DOHH2 (cell line): Measurements from ENCODE around the gene TRIM67.

ENCODE experiments used
- H3F3A ChIP-seq: fragments of 200-600 bp; sonication (generic), shearing (Covaris generic); 2 replicates; pipeline ENCODE4 v1.6.0; 2016; ENCODE audit warnings: antibody characterized with exemption, mild to moderate bottlenecking; ENCODE audit not compliant: control insufficient read depth, insufficient read depth
- H3K27ac ChIP-seq: fragments of 200-600 bp; sonication (generic); 2 replicates; pipeline ENCODE4 v1.5.1; 2014; ENCODE audit warnings: low read depth, mild to moderate bottlenecking, low read length, moderate library complexity
- H3K27me3 ChIP-seq: fragments of 200-600 bp; sonication (generic); 2 replicates; pipeline ENCODE4 v1.6.1; 2014; ENCODE audit warnings: mild to moderate bottlenecking, low read length, mixed read lengths; ENCODE audit not compliant: control insufficient read depth
- H3K36me3 ChIP-seq: fragments of 200-600 bp; sonication (generic); 2 replicates; pipeline ENCODE4 v1.6.1; 2014; ENCODE audit warnings: mild to moderate bottlenecking, low read length, moderate library complexity, mixed read lengths; ENCODE audit not compliant: control insufficient read depth
- H3K4me1 ChIP-seq: fragments of 200-600 bp; sonication (generic); 2 replicates; pipeline ENCODE4 v1.6.1; 2014; ENCODE audit warnings: mild to moderate bottlenecking, low read length, mixed read lengths; ENCODE audit not compliant: control insufficient read depth
- H3K4me2 ChIP-seq: fragments of 200-600 bp; sonication (generic); 2 replicates; pipeline ENCODE4 v1.6.0; 2014; ENCODE audit warnings: mild to moderate bottlenecking, low read length, moderate library complexity
- H3K4me3 ChIP-seq: fragments of 200-600 bp; sonication (generic); 2 replicates; pipeline ENCODE4 v1.5.1; 2014; ENCODE audit warnings: mild to moderate bottlenecking, low read length, mixed read lengths
- H3K79me2 ChIP-seq: fragments of 200-600 bp; sonication (generic); 2 replicates; pipeline ENCODE4 v1.6.1; 2014; ENCODE audit warnings: mild to moderate bottlenecking, low read length, mixed read lengths; ENCODE audit not compliant: control insufficient read depth
- H3K9me2 ChIP-seq: fragments of 200-600 bp; sonication (generic); replicated peaks from 2 replicates; pipeline ENCODE4 v1.6.1; 2014; ENCODE audit warnings: mild to moderate bottlenecking, low read length, mixed read lengths; ENCODE audit not compliant: control insufficient read depth
- H3K9me3 ChIP-seq: fragments of 200-600 bp; sonication (generic); 2 replicates; pipeline ENCODE4 v1.6.1; 2014; ENCODE audit warnings: antibody characterized with exemption, low read length, mixed read lengths; ENCODE audit not compliant: control insufficient read depth, insufficient read depth
- H4K20me1 ChIP-seq: fragments of 200-600 bp; sonication (generic); 2 replicates; pipeline ENCODE4 v1.6.0; 2014; ENCODE audit warnings: low read depth, mild to moderate bottlenecking, antibody characterized with exemption, low read length, moderate library complexity; ENCODE audit not compliant: control insufficient read depth, insufficient read depth
- CTCF ChIP-seq: fragments of 200-600 bp; sonication (generic); IDR thresholded peaks from one replicate; pipeline ENCODE4 v1.5.1; 2014; ENCODE audit warnings: antibody characterized with exemption, mild to moderate bottlenecking, low read depth, low read length; ENCODE audit not compliant: poor library complexity, severe bottlenecking
- EZH2phosphoT487 ChIP-seq: fragments of 200-600 bp; sonication (generic); IDR thresholded peaks from 2 replicates; pipeline ENCODE4 v1.6.1; 2017; ENCODE audit warnings: borderline replicate concordance, mild to moderate bottlenecking, antibody characterized with exemption, low read length, moderate library complexity, mixed read lengths

The TRIM67 gene

DNA sequence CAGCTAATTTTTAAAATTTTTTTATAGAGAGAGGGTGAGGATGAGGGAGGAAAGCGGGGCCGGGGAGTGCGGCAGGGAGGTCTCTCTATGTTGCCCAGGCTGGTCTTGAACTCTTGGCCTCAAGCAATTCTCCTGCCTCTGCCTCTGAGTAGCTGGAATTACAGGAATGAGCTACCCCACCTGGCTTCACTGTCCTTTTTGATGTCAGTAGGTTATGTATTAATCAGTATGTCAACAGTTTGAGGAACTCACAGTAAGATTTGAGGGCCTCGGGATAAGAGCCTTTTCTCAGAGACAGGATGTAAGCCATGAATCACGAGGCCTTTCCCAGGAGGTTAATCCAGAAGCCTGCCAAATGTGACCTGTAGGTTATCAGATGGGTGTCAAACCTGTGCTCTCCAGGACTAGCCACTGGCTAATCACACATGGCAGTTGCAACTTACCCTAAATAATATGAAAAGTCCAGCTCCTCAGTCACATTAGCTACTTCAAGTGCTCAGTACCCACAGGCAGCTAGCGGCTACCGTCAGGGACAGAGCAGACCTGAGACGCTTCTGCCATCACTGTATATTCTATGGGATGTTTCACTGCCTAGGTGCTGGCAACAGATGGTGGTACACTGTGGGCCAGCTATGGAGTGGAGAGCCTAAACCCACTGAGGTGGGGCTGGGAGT lies 33.1 kb downstream of the TRIM67 start:
- H3F3A ChIP-seq = no peaks in the 10 kb centered on the region
- no peak overlapping the region for H3K4me2 ChIP-seq

GRCh38 chr1:231196307-231196706 lies 34.4 kb downstream of the TRIM67 start:
- H3K4me2 ChIP-seq = no peak overlapping the region
- no peak overlapping the region for H3K4me3 ChIP-seq
- no peaks in the 10 kb centered on the region for H3F3A ChIP-seq
- H4K20me1 ChIP-seq = no peaks in the 10 kb centered on the region
- H3K9me2 ChIP-seq = no peaks in the 10 kb centered on the region
- peaks cover 25% of the 10 kb centered on the region for H3K27me3 ChIP-seq
- TF ChIP-seq EZH2phosphoT487 (no peak), CTCF (no peak)
- H3K79me2 ChIP-seq = no peaks in the 10 kb centered on the region
- H3K9me3 ChIP-seq = no peaks in the 10 kb centered on the region
- no peaks in the 10 kb centered on the region for H3K4me1 ChIP-seq
- no peak overlapping the region for H3K27ac ChIP-seq
- H3K36me3 ChIP-seq = no peaks in the 10 kb centered on the region

More for the DNA sequence above, 33.1 kb downstream of the TRIM67 start:
- H3K27me3 ChIP-seq = peaks cover 16% of the 10 kb centered on the region
- H3K36me3 ChIP-seq = no peaks in the 10 kb centered on the region
- no peaks in the 10 kb centered on the region for H4K20me1 ChIP-seq
- H3K79me2 ChIP-seq = no peaks in the 10 kb centered on the region
- H3K4me3 ChIP-seq = no peak overlapping the region
- no peak overlapping the region for H3K27ac ChIP-seq
- H3K9me2 ChIP-seq = no peaks in the 10 kb centered on the region
- no peaks in the 10 kb centered on the region for H3K9me3 ChIP-seq
- no peaks in the 10 kb centered on the region for H3K4me1 ChIP-seq
- TF ChIP-seq CTCF = no peak
- TF ChIP-seq EZH2phosphoT487 = no peak

- H3F3A ChIP-seq = no peaks in the 10 kb centered on the region
- H3K4me1 ChIP-seq = no peaks in the 10 kb centered on the region
- no peak overlapping the region for H3K4me3 ChIP-seq
- H3K4me2 ChIP-seq = no peak overlapping the region
- TF ChIP-seq CTCF (no peak), EZH2phosphoT487 (no peak)
- no peak overlapping the region for H3K27ac ChIP-seq
- H4K20me1 ChIP-seq = no peaks in the 10 kb centered on the region
- no peaks in the 10 kb centered on the region for H3K9me2 ChIP-seq
- no peaks in the 10 kb centered on the region for H3K9me3 ChIP-seq
- H3K27me3 ChIP-seq = peaks cover 27% of the 10 kb centered on the region
- H3K79me2 ChIP-seq = no peaks in the 10 kb centered on the region
- no peaks in the 10 kb centered on the region for H3K36me3 ChIP-seq
Measured at GRCh38 chr1:231196728-231197127, 34.9 kb downstream of the TRIM67 start.
